SK-N-SH treated with all-trans-retinoic acid at 6 μM for 48 hours (cell line): ENCODE results near the gene NTNG1.

Experiments used
- CREB5 ChIP-seq: fragments of 250-450 bp; sonication (Bioruptor Pico); IDR thresholded peaks from 2 replicates; pipeline ENCODE4 v1.5.1; 2020; ENCODE audit warnings: low read depth, mild to moderate bottlenecking, moderate library complexity
- PATZ1 ChIP-seq: fragments of 250-450 bp; sonication (Bioruptor Pico); IDR thresholded peaks from 2 replicates; pipeline ENCODE4 v1.8.0; 2020; ENCODE audit warnings: mild to moderate bottlenecking, moderate library complexity, borderline replicate concordance
- RARB ChIP-seq: fragments of 250-450 bp; sonication (Bioruptor Pico); IDR thresholded peaks from 2 replicates; pipeline ENCODE4 v1.8.0; 2021; ENCODE audit warnings: mild to moderate bottlenecking, moderate library complexity
- ZC3H10 ChIP-seq: fragments of 250-450 bp; sonication (Bioruptor Pico); IDR thresholded peaks from 2 replicates; pipeline ENCODE4 v1.5.1; 2021; ENCODE audit warnings: mild to moderate bottlenecking, moderate library complexity
- ZFP30 ChIP-seq: fragments of 450-650 bp; formaldehyde crosslinking; IDR thresholded peaks from 2 replicates; pipeline ENCODE4 v1.5.0; 2022; ENCODE audit warnings: mild to moderate bottlenecking, moderate library complexity
- TF ChIP-seq, protein P1 (sequence below): fragments of 250-450 bp; sonication (Bioruptor Pico); IDR thresholded peaks from 2 replicates; pipeline ENCODE4 v1.8.0; 2021; ENCODE audit warnings: low read depth, mild to moderate bottlenecking, moderate library complexity, borderline replicate concordance

DNA sequence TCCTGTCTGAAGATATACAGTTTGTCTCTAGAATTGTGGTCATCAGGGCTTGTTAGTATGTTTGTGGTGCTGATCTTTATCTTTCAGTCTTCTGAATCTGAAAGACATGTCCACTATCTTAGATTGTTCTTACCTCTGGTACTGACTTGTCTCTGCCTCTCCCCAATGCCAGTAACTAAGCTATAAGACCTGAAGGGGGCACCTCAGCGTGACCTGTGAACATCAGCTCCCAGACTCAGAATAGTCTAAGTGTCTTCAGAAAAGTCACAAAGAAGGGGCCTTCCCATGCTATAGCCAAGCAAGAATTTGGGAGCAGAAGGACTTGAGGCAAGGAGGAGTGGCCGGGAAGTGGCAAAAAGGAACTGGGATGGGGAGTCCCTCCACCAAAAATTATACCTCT, 178.1 kb downstream of the NTNG1 start:
- TF ChIP-seq, protein P1, sequence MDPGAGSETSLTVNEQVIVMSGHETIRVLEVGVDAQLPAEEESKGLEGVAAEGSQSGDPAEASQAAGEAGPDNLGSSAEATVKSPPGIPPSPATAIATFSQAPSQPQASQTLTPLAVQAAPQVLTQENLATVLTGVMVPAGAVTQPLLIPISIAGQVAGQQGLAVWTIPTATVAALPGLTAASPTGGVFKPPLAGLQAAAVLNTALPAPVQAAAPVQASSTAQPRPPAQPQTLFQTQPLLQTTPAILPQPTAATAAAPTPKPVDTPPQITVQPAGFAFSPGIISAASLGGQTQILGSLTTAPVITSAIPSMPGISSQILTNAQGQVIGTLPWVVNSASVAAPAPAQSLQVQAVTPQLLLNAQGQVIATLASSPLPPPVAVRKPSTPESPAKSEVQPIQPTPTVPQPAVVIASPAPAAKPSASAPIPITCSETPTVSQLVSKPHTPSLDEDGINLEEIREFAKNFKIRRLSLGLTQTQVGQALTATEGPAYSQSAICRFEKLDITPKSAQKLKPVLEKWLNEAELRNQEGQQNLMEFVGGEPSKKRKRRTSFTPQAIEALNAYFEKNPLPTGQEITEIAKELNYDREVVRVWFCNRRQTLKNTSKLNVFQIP (CRISPR knock-in tag) = no peak
- TF ChIP-seq ZFP30 (CRISPR knock-in tag) = no peak
- no peak for TF ChIP-seq PATZ1 (CRISPR knock-in tag)
- no peak for TF ChIP-seq ZC3H10 (CRISPR knock-in tag)
- TF ChIP-seq CREB5 (CRISPR knock-in tag) = no peak
- TF ChIP-seq RARB (CRISPR knock-in tag) = no peak
